Thyroid gland (tissue), 4 donors: ENCODE measurements around the gene AKAP6. TPM values are rescaled to one million over a fixed set of nuclear protein-coding genes. Genes with fewer than 3 reads are reported as not detected.

Experiments
- DNase-seq, 2 donors: peaks; one replicate each; pipeline ENCODE4 v3.0.0-alpha.2; 2019
- H3K27ac ChIP-seq, 3 donors: fragments of 200-600 bp; sonication (generic); 1 replicate in 2 of 3; 2 replicates in 1 of 3; pipeline ENCODE4 v1.5.1; 2016 to 2019; ENCODE audit warnings: mild to moderate bottlenecking in 1 of 3, moderate library complexity in 1 of 3
- H3K27me3 ChIP-seq: fragments of 200-600 bp; sonication (generic); one replicate; pipeline ENCODE4 v1.5.1; 2019
- H3K36me3 ChIP-seq, 2 donors: fragments of 200-600 bp; sonication (generic); one replicate each; pipeline ENCODE4 v1.5.1; 2016 to 2019
- H3K4me1 ChIP-seq, 2 donors: fragments of 200-600 bp; sonication (generic); one replicate each; pipeline ENCODE4 v1.5.1; 2017 to 2019
- H3K4me3 ChIP-seq, 3 donors: fragments of 200-600 bp; sonication (generic); replicated peaks in 1 of 3; 1 replicate in 2 of 3; 2 replicates in 1 of 3; pipeline ENCODE4 v1.5.1; 2016; ENCODE audit warnings: mild to moderate bottlenecking in 1 of 3
- H3K9me3 ChIP-seq: fragments of 200-600 bp; sonication (generic); one replicate; pipeline ENCODE4 v1.5.1; 2017
- POLR2A ChIP-seq, 2 donors: fragments of 450-650 bp; IDR thresholded peaks; one replicate each; pipeline ENCODE4 v1.6.1; 2017; ENCODE audit warnings: antibody characterized with exemption in 2 of 2, mild to moderate bottlenecking in 2 of 2, moderate library complexity in 1 of 2
- whole genome bisulfite sequencing, 2 donors: methylation state at CpG; one replicate each; pipeline ENCODE4 v1.1.5; 2017; 5-methylcytosine and 5-hydroxymethylcytosine counted together
- intact Hi-C: fragments of 100-400 bp; cut with DNase I; formaldehyde crosslinking; loops from one replicate; pipeline ENCODE4 v1.15.1; 2023
- total RNA-seq, 4 donors: library from RNA; depleted of rRNA; stranded (reverse); fragments of >200 nt; gene quantifications; one replicate each; pipeline ENCODE4 v1.2.3, GENCODE V29; 2016
- TF ChIP-seq, protein P1 (sequence below), 6 experiments: fragments of 200-600 bp in 3 of 6; fragments of 450-650 bp in 3 of 6; sonication (generic) in 3 of 6; IDR thresholded peaks; one replicate each; pipeline ENCODE4 v1.5.1; 2016 to 2019; ENCODE audit warnings: antibody characterized with exemption in 6 of 6, mild to moderate bottlenecking in 2 of 6, inconsistent platforms in 1 of 6, moderate library complexity in 1 of 6

Gene AKAP6
- total RNA-seq, 4 donors from 2014 or later, result 13.0 to 34.5 (median 22.7) TPM

- no peaks in the 10 kb centered on the region for H3K27me3 ChIP-seq
- no peaks in the 10 kb centered on the region for H3K36me3 ChIP-seq
- H3K4me3 ChIP-seq, result no peak overlapping the region
- 97 to 100% methylated on average over 1 of the region's 1 CpG for WGBS, 2 donors
- intact Hi-C loops, result no loop called here
- H3K27ac ChIP-seq, result no peak overlapping the region
- DNase-seq, result no peak
- no peak for TF ChIP-seq POLR2A (IDR thresholded peaks at IDR 0.05)
- TF ChIP-seq, protein P1, sequence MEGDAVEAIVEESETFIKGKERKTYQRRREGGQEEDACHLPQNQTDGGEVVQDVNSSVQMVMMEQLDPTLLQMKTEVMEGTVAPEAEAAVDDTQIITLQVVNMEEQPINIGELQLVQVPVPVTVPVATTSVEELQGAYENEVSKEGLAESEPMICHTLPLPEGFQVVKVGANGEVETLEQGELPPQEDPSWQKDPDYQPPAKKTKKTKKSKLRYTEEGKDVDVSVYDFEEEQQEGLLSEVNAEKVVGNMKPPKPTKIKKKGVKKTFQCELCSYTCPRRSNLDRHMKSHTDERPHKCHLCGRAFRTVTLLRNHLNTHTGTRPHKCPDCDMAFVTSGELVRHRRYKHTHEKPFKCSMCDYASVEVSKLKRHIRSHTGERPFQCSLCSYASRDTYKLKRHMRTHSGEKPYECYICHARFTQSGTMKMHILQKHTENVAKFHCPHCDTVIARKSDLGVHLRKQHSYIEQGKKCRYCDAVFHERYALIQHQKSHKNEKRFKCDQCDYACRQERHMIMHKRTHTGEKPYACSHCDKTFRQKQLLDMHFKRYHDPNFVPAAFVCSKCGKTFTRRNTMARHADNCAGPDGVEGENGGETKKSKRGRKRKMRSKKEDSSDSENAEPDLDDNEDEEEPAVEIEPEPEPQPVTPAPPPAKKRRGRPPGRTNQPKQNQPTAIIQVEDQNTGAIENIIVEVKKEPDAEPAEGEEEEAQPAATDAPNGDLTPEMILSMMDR (IDR thresholded peaks at IDR 0.05), result no peak
- H3K4me1 ChIP-seq, result peaks cover 0 to 3% of the 10 kb centered on the region in 2 donors
- no peaks in the 10 kb centered on the region for H3K9me3 ChIP-seq
Observed at GRCh38 chr14:32412103-32412502, 83.0 kb downstream of the AKAP6 start.

DNA sequence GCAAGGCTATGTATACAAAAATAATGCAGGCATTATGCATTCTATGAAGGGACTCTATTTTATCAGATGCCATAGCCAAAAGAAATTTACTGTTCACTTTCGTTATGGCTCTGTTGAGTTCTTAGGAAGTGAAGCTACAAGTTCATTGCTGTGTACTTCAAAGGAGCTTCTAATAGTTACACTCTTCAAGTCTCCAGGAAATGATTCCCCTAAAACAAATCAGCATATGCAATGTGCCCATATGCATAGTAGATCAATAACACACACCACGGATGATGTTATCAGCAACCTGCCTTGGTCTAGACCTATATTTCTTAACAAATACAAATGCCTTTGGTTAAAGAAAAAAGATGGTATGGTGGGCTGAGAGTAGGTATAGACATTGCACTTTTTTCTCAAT is 83.4 kb downstream of the AKAP6 start:
- no peak for TF ChIP-seq POLR2A (IDR thresholded peaks at IDR 0.05)
- TF ChIP-seq, protein P1 (IDR thresholded peaks at IDR 0.05), result no peak
- Histone ChIP-seq H3K4me1 (peaks cover 0 to 7% of the 10 kb centered on the region in 2 donors), H3K4me3 (no peak overlapping the region), H3K36me3 (no peaks in the 10 kb centered on the region), H3K27ac (no peak overlapping the region), H3K9me3 (no peaks in the 10 kb centered on the region), H3K27me3 (no peaks in the 10 kb centered on the region)
- intact Hi-C loops, result no loop called here
- WGBS, 2 donors, result 47 to 71% methylated on average over 2 of the region's 2 CpGs
- no peak for DNase-seq

GRCh38 chr14:32413967-32414640 is 85.0 kb downstream of the AKAP6 start:
- WGBS, 2 donors, result 52 to 57% methylated on average over 4 of the region's 4 CpGs
- H3K4me1 ChIP-seq, result peaks cover 0 to 16% of the 10 kb centered on the region in 2 donors
- no peaks in the 10 kb centered on the region for H3K27me3 ChIP-seq
- intact Hi-C loops, result no loop called here
- H3K4me3 ChIP-seq, result no peak overlapping the region
- H3K9me3 ChIP-seq, result no peaks in the 10 kb centered on the region
- no peaks in the 10 kb centered on the region for H3K36me3 ChIP-seq
- TF ChIP-seq, protein P1 (IDR thresholded peaks at IDR 0.05), result no peak
- TF ChIP-seq POLR2A (IDR thresholded peaks at IDR 0.05), result no peak
- DNase-seq, result no peak
- H3K27ac ChIP-seq, result no peak overlapping the region

DNA sequence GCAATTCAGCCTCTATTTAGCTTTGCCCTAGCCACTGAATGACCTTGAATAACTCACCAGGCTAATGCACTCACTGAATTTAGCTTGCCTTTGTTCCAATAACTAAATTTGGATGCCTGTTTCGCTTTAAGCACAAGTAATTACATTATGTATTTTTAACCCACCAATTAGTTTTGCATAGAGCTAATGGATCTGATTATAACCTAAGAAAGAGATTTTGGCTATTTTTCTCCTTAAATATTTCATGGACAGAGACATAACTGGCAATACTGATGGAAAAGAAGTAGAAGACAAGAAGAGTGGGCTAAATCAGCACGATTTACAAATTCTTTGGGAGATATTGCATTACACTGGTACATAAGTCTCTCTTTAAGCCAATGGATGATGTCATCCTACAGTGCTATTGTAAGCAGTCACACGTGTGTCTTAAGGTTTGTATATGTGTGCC is 85.7 kb downstream of the AKAP6 start:
- no peak overlapping the region for H3K4me3 ChIP-seq
- no peaks in the 10 kb centered on the region for H3K9me3 ChIP-seq
- peaks cover 0 to 15% of the 10 kb centered on the region in 2 donors for H3K4me1 ChIP-seq
- 44 to 52% methylated on average over 3 of the region's 3 CpGs for WGBS, 2 donors
- no peaks in the 10 kb centered on the region for H3K27me3 ChIP-seq
- no peak overlapping the region for H3K27ac ChIP-seq
- intact Hi-C loops, result no loop called here
- no peak for DNase-seq
- TF ChIP-seq, protein P1 (IDR thresholded peaks at IDR 0.05), result no peak
- TF ChIP-seq POLR2A (IDR thresholded peaks at IDR 0.05), result no peak
- no peaks in the 10 kb centered on the region for H3K36me3 ChIP-seq

- 53 to 56% methylated on average over 4 of the region's 4 CpGs for WGBS, 2 donors
- Histone ChIP-seq H3K27ac (peak overlapping the region in 2 of 3 donors; percentile 1 to 33), H3K27me3 (no peaks in the 10 kb centered on the region), H3K4me3 (no peak overlapping the region), H3K36me3 (no peaks in the 10 kb centered on the region), H3K9me3 (no peaks in the 10 kb centered on the region), H3K4me1 (peaks cover 0 to 15% of the 10 kb centered on the region in 2 donors)
- intact Hi-C loops, result no loop called here
- TF ChIP-seq, protein P1 (IDR thresholded peaks at IDR 0.05), result no peak
- no peak for TF ChIP-seq POLR2A (IDR thresholded peaks at IDR 0.05)
- DNase-seq, result peak; percentile 72 to 80
Observed at GRCh38 chr14:32417956-32418552, 89.0 kb downstream of the AKAP6 start.
